Measurements from ENCODE around the gene ACTN1.
"Not testable (repeated sequence)": the region's sequence is repeated elsewhere in the genome, so short reads cannot be mapped to it uniquely, and the experiment has no call there.

Gene ACTN1

GRCh38 chr14:68986225-68986624 lies 7.1 kb upstream of the ACTN1 start:
- no peak for DNase-seq

GRCh38 chr14:68984686-68985085 lies 5.6 kb upstream of the ACTN1 start:
- DNase-seq = no peak

- DNase-seq = no peak
These were observed 4.1 kb upstream of the ACTN1 start for GRCh38 chr14:68983191-68983590.

- no peak for DNase-seq
These were observed 3.5 kb upstream of the ACTN1 start for GRCh38 chr14:68982581-68982980.

- DNase-seq = no peak
These were observed 2.5 kb upstream of the ACTN1 start for GRCh38 chr14:68981539-68981976.

- no peak for DNase-seq
These were observed 2.0 kb upstream of the ACTN1 start for GRCh38 chr14:68981139-68981538.

- DNase-seq = peak in 1 of 14 donors; percentile 12
These were observed 785 bp upstream of the ACTN1 start for GRCh38 chr14:68979722-68980451.

- DNase-seq = peak in 5 of 14 donors; percentile 8 to 56 (median 49)
These were observed 760 bp downstream of the ACTN1 start for GRCh38 chr14:68978172-68978911.

GRCh38 chr14:68977718-68978171 lies 1.4 kb downstream of the ACTN1 start:
- peak in 6 of 14 donors; percentile 9 to 56 (median 47) for DNase-seq

- no peak for DNase-seq
These were observed 1.9 kb downstream of the ACTN1 start for GRCh38 chr14:68977180-68977717.

GRCh38 chr14:68976160-68977067 lies 2.7 kb downstream of the ACTN1 start:
- peak in 7 of 14 donors; percentile 17 to 64 (median 34) for DNase-seq

- no peak for DNase-seq
These were observed 3.4 kb downstream of the ACTN1 start for GRCh38 chr14:68975667-68976066.

GRCh38 chr14:68974759-68975347 lies 4.2 kb downstream of the ACTN1 start:
- no peak for DNase-seq

- DNase-seq = no peak
These were observed 5.5 kb downstream of the ACTN1 start for GRCh38 chr14:68973639-68974038.

- not testable (repeated sequence) for DNase-seq
These were observed 5.9 kb downstream of the ACTN1 start for GRCh38 chr14:68973219-68973565.

- no peak for DNase-seq
These were observed 6.4 kb downstream of the ACTN1 start for GRCh38 chr14:68972507-68973218.

GRCh38 chr14:68971411-68972035 lies 7.6 kb downstream of the ACTN1 start:
- no peak for DNase-seq

- no peak for DNase-seq
These were observed 8.4 kb downstream of the ACTN1 start for GRCh38 chr14:68970736-68971135.

- DNase-seq = no peak
These were observed 9.0 kb downstream of the ACTN1 start for GRCh38 chr14:68970038-68970612.

- DNase-seq = peak in 1 of 14 donors; percentile 22
These were observed 9.6 kb downstream of the ACTN1 start for GRCh38 chr14:68969278-68970033.

Measured in C1 segment of cervical spinal cord (tissue), 14 donors.